Trophoblast cell (in vitro differentiated cells and primary cell): ENCODE results near the gene ECT2L.

Experiments used
- DNase-seq, 2 donors: peaks; one replicate each; pipeline ENCODE4 v3.0.0-alpha.2; 2016
- H2AFZ ChIP-seq: 2 replicates; pipeline ENCODE4 v1.6.1; 2013; ENCODE audit warnings: low read length, moderate library complexity, mild to moderate bottlenecking; ENCODE audit not compliant: insufficient read depth, poor library complexity
- H2AK5ac ChIP-seq: 2 replicates; pipeline ENCODE4 v1.6.1; 2013; ENCODE audit warnings: mild to moderate bottlenecking, low read length
- H2BK120ac ChIP-seq: 2 replicates; pipeline ENCODE4 v1.6.1; 2013; ENCODE audit warnings: low read length, mild to moderate bottlenecking, moderate library complexity; ENCODE audit not compliant: insufficient read depth, poor library complexity
- H2BK12ac ChIP-seq: 2 replicates; pipeline ENCODE4 v1.6.1; 2013; ENCODE audit warnings: mild to moderate bottlenecking, low read length, moderate library complexity
- H2BK5ac ChIP-seq: 2 replicates; pipeline ENCODE4 v1.6.1; 2013; ENCODE audit warnings: low read length, low read depth, moderate library complexity, mild to moderate bottlenecking; ENCODE audit not compliant: poor library complexity
- H3K14ac ChIP-seq: 2 replicates; pipeline ENCODE4 v1.6.1; 2013; ENCODE audit warnings: mild to moderate bottlenecking, low read length
- H3K18ac ChIP-seq: 2 replicates; pipeline ENCODE4 v1.6.1; 2013; ENCODE audit warnings: mild to moderate bottlenecking, low read length
- H3K23ac ChIP-seq: 2 replicates; pipeline ENCODE4 v1.6.1; 2013; ENCODE audit warnings: low read length
- H3K27ac ChIP-seq: 2 replicates; pipeline ENCODE4 v1.5.1; 2013; ENCODE audit warnings: low read depth, mild to moderate bottlenecking, inconsistent platforms, low read length, moderate library complexity
- H3K27me3 ChIP-seq: 2 replicates; pipeline ENCODE4 v1.6.1; 2013; ENCODE audit warnings: inconsistent platforms, mild to moderate bottlenecking, low read length, moderate library complexity; ENCODE audit not compliant: insufficient read depth
- H3K36me3 ChIP-seq, 2 experiments: 1 replicate in 1 of 2; 2 replicates in 1 of 2; pipeline ENCODE4 v1.6.1; 2013; ENCODE audit warnings: low read length in 2 of 2, mild to moderate bottlenecking in 2 of 2, moderate library complexity in 1 of 2; ENCODE audit not compliant: insufficient read depth in 2 of 2, control insufficient read depth in 1 of 2
- H3K4ac ChIP-seq: 2 replicates; pipeline ENCODE4 v1.6.1; 2013; ENCODE audit warnings: low read depth, mild to moderate bottlenecking, low read length, moderate library complexity
- H3K4me1 ChIP-seq, 2 experiments: 1 replicate in 1 of 2; 2 replicates in 1 of 2; pipeline ENCODE4 v1.6.1; 2013; ENCODE audit warnings: low read length in 2 of 2, mild to moderate bottlenecking in 2 of 2, moderate library complexity in 1 of 2; ENCODE audit not compliant: insufficient read depth in 2 of 2, control insufficient read depth in 1 of 2
- H3K4me2 ChIP-seq: 2 replicates; pipeline ENCODE4 v1.6.1; 2013; ENCODE audit warnings: inconsistent platforms, mild to moderate bottlenecking, low read length, moderate library complexity
- H3K4me3 ChIP-seq: 2 replicates; pipeline ENCODE4 v1.5.1; 2013; ENCODE audit warnings: mild to moderate bottlenecking, low read depth, low read length, inconsistent platforms
- H3K79me1 ChIP-seq: one replicate; pipeline ENCODE4 v1.6.1; 2013; ENCODE audit warnings: low read length
- H3K79me2 ChIP-seq: 2 replicates; pipeline ENCODE4 v1.6.1; 2013; ENCODE audit warnings: low read length, mild to moderate bottlenecking; ENCODE audit not compliant: control insufficient read depth, insufficient read depth, poor library complexity
- H3K9ac ChIP-seq: 2 replicates; pipeline ENCODE4 v1.6.1; 2013; ENCODE audit warnings: mild to moderate bottlenecking, low read length
- H3K9me3 ChIP-seq: 2 replicates; pipeline ENCODE4 v1.6.1; 2013; ENCODE audit warnings: low read depth, mild to moderate bottlenecking, control low read depth, inconsistent platforms, low read length; ENCODE audit not compliant: insufficient read depth
- H4K12ac ChIP-seq: 2 replicates; pipeline ENCODE4 v1.6.1; 2013; ENCODE audit warnings: low read depth, mild to moderate bottlenecking, low read length, moderate library complexity
- H4K8ac ChIP-seq: 2 replicates; pipeline ENCODE4 v1.6.1; 2013; ENCODE audit warnings: low read depth, mild to moderate bottlenecking, low read length, moderate library complexity
- H4K91ac ChIP-seq: one replicate; pipeline ENCODE4 v1.6.1; 2013; ENCODE audit warnings: low read depth, mild to moderate bottlenecking, low read length, moderate library complexity
- WGBS: extraction: QIAGEN DNeasy Blood & Tissue Kit; methylation state at CpG from one replicate; pipeline ENCODE4 v1.1.7; 2013; ENCODE audit warnings: missing lambda C conversion rate; ENCODE audit not compliant: insufficient read length, insufficient coverage; ENCODE audit errors: extremely low coverage; 5-methylcytosine and 5-hydroxymethylcytosine counted together

Gene ECT2L

DNA sequence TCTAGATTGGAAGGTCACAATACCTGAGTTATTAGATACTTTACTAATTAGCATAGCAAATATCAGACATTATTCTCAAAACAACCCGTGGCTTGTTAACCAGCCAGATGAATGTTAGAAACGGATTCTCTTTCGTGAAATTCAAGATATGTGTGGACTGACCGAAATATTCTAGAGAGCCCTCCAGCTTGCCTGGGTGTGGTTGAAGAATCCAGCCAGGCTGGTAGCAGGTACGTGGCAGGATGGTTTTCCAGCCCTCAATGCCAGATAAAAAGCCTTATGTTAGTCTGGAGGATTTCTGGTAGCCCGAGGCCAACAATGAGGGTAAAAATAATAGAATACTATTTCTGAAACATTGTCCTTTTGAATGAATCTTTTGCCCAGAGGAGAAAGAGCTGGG, 19.3 kb downstream of the ECT2L start:
- H3K18ac ChIP-seq, result no peak overlapping the region
- no peak overlapping the region for H2BK120ac ChIP-seq
- peaks cover 2% of the 10 kb centered on the region for H3K79me2 ChIP-seq
- no peak overlapping the region for H4K91ac ChIP-seq
- H2AFZ ChIP-seq, result no peak overlapping the region
- H3K27me3 ChIP-seq, result no peaks in the 10 kb centered on the region
- no peak overlapping the region for H3K9ac ChIP-seq
- no peak overlapping the region for H3K4me3 ChIP-seq
- no peak overlapping the region for H2AK5ac ChIP-seq
- no peak overlapping the region for H4K8ac ChIP-seq
- H3K27ac ChIP-seq, result no peak overlapping the region
- H2BK5ac ChIP-seq, result no peak overlapping the region
- peak overlapping the region; percentile 78 for H2BK12ac ChIP-seq
- no peak overlapping the region for H3K14ac ChIP-seq
- H3K79me1 ChIP-seq, result peaks cover 25% of the 10 kb centered on the region
- no CpG with 5 or more reads among the region's 6 CpGs for WGBS
- H3K23ac ChIP-seq, result no peak overlapping the region
- peak; percentile 90 to 96 for DNase-seq
- no peaks in the 10 kb centered on the region for H3K9me3 ChIP-seq
- no peak overlapping the region for H3K4ac ChIP-seq
- H3K36me3 ChIP-seq, result no peaks in the 10 kb centered on the region
- peaks cover 16 to 22% of the 10 kb centered on the region in 2 experiments for H3K4me1 ChIP-seq
- no peak overlapping the region for H3K4me2 ChIP-seq
- H4K12ac ChIP-seq, result no peak overlapping the region

DNA sequence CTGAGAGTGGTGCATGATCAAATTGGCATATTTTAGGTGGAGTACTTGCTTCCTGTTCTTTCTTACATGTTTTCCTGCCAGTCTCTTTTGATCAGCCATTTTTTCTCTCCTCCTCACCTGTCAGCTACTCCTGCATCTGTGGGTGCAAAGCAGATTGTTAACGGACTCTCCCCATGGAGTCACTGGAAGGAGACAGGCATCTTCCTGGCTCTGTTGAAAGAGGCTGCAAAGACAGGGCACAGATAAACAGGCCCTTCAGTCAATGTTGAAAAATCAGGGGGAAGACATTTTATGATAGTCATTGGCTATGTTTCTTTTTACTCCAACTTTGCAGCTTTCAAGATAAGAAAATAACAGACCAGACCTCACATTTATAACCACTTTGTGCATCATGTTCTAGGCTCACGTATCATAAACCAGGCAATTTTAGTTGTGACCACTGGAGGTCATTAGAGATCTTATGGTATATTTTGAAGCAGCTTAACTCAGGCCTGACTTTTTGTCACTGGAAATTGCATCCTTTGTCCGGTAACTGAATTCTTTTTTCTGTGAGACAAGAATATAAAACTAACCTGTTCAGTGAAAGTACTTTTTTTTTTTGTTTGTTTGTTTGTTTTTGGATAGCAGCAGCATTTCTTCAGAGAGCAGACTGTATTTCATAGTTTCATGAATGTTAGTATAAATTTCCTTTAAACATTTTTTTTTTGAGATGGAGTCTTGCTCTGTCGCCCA, 20.1 kb downstream of the ECT2L start:
- Histone ChIP-seq H3K9me3 (no peaks in the 10 kb centered on the region), H3K79me1 (peaks cover 25% of the 10 kb centered on the region), H3K23ac (no peak overlapping the region), H3K4me3 (no peak overlapping the region), H2BK5ac (no peak overlapping the region), H4K8ac (no peak overlapping the region), H4K12ac (no peak overlapping the region), H3K14ac (no peak overlapping the region), H3K4me1 (peaks cover 16 to 23% of the 10 kb centered on the region in 2 experiments), H4K91ac (peak overlapping the region; percentile 87), H2AK5ac (no peak overlapping the region), H3K27me3 (no peaks in the 10 kb centered on the region), H3K79me2 (peaks cover 2% of the 10 kb centered on the region), H3K9ac (no peak overlapping the region), H2BK12ac (peak overlapping the region; percentile 86), H3K4ac (no peak overlapping the region), H3K18ac (no peak overlapping the region), H3K36me3 (no peaks in the 10 kb centered on the region), H3K4me2 (no peak overlapping the region), H2BK120ac (no peak overlapping the region), H2AFZ (no peak overlapping the region), H3K27ac (no peak overlapping the region)
- WGBS, result no CpG with 5 or more reads among the region's 4 CpGs
- peak; percentile 30 to 83 for DNase-seq

DNA sequence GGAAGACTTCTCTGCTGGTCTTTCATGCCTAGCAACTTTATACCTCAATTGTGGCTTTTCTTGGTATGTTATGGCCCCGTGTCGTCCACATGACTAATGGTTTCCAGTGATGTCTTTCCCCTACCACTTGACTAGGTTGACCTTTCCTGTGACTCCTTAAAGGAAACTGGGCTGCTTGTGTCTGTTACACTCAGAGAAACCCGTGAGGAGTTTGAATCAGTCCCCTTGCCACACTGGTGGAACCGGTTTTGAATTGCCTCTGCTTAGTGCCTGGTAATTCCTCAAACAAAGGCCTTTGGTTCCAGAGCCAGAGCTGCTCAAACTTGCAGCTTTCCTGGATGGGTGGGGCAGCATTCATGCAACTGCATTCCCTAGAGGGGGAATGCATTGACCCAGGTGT, 21.9 kb downstream of the ECT2L start:
- Histone ChIP-seq H3K4me1 (peaks cover 16 to 24% of the 10 kb centered on the region in 2 experiments), H4K8ac (peak overlapping the region; percentile 74), H2BK12ac (no peak overlapping the region), H3K79me1 (peaks cover 27% of the 10 kb centered on the region), H3K23ac (no peak overlapping the region), H3K9me3 (no peaks in the 10 kb centered on the region), H4K12ac (no peak overlapping the region), H2AFZ (no peak overlapping the region), H3K4ac (no peak overlapping the region), H3K27me3 (no peaks in the 10 kb centered on the region), H3K4me2 (peak overlapping the region; percentile 50), H4K91ac (peak overlapping the region; percentile 88), H3K27ac (peak overlapping the region; percentile 97), H3K18ac (no peak overlapping the region), H2AK5ac (no peak overlapping the region), H3K14ac (no peak overlapping the region), H2BK5ac (peak overlapping the region; percentile 69), H3K4me3 (no peak overlapping the region), H2BK120ac (no peak overlapping the region), H3K9ac (no peak overlapping the region), H3K79me2 (peaks cover 2% of the 10 kb centered on the region), H3K36me3 (no peaks in the 10 kb centered on the region)
- DNase-seq, result peak; percentile 99 to 100
- no CpG with 5 or more reads among the region's 4 CpGs for whole genome bisulfite sequencing

DNA sequence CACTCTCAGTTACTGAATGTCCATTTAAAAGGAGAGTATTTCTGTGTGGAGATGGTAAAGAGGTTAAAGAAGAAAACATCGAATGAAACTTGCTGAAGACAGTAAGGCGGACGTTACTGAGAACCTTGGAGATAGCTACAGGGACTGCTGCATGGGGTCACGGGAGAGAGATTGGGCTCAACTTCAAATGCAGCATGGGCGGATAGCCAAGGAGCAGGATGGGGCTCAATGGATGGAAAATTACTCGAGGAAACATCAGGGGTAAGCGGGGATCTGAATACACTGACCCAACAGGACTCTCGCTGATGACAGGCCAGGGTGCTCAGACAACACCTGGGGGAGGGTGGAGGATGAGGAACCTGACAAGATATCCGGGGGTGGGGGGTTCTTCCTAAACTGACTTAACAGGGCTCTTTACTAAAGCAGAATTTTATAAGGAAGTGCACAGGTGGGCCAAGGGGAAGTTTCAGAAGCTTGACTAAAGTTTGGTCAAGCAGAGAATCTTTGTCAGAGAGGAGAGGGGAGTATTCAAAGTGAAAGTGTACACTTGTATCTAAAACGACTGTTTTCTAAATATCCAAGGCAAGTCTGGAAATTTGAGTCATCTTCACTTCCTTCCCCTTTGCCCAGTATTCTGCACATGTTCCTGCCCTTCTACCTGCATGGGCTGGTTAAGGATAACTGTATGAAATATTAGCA, 22.8 kb downstream of the ECT2L start:
- H2BK5ac ChIP-seq, result peak overlapping the region; percentile 69
- H2BK12ac ChIP-seq, result peak overlapping the region; percentile 68
- H2AK5ac ChIP-seq, result peak overlapping the region; percentile 21
- no peaks in the 10 kb centered on the region for H3K9me3 ChIP-seq
- H3K23ac ChIP-seq, result peak overlapping the region; percentile 62
- peak overlapping the region; percentile 5 for H3K4ac ChIP-seq
- peak overlapping the region; percentile 83 for H2BK120ac ChIP-seq
- H3K14ac ChIP-seq, result peak overlapping the region; percentile 51
- peak in 1 of 2 donors; percentile 53 for DNase-seq
- H3K18ac ChIP-seq, result peak overlapping the region; percentile 51
- H3K27ac ChIP-seq, result peak overlapping the region; percentile 97
- H4K12ac ChIP-seq, result no peak overlapping the region
- H4K8ac ChIP-seq, result peak overlapping the region; percentile 64
- no peaks in the 10 kb centered on the region for H3K27me3 ChIP-seq
- WGBS, result no CpG with 5 or more reads among the region's 10 CpGs
- H3K36me3 ChIP-seq, result no peaks in the 10 kb centered on the region
- no peak overlapping the region for H3K4me3 ChIP-seq
- H3K4me1 ChIP-seq, result peaks cover 13 to 21% of the 10 kb centered on the region in 2 experiments
- peaks cover 2% of the 10 kb centered on the region for H3K79me2 ChIP-seq
- H3K4me2 ChIP-seq, result peak overlapping the region; percentile 50
- H2AFZ ChIP-seq, result peak overlapping the region; percentile 3
- H4K91ac ChIP-seq, result peak overlapping the region; percentile 88
- no peak overlapping the region for H3K9ac ChIP-seq
- H3K79me1 ChIP-seq, result peaks cover 24% of the 10 kb centered on the region
